LNCaP clone FGC (cell line): ENCODE measurements around the gene MAGIX.
A peak's percentile ranks its signal among the peaks of the same experiment; 100 is the strongest.
"Not testable (repeated sequence)": the region's sequence is repeated elsewhere in the genome, so short reads cannot be mapped to it uniquely, and the experiment has no call there.

Experiments used
- DNase-seq: peaks from one replicate; pipeline ENCODE4 v3.0.0-alpha.2; 2011; ENCODE audit warnings: low read depth
- H3K4me3 ChIP-seq: 2 replicates; pipeline ENCODE4 v1.5.1; 2011; ENCODE audit warnings: mild to moderate bottlenecking, low read depth, low read length, control low read depth
- TF ChIP-seq, protein P1 (sequence below): IDR thresholded peaks from 2 replicates; pipeline ENCODE4 v1.5.1; 2012; ENCODE audit warnings: mild to moderate bottlenecking; ENCODE audit not compliant: control insufficient read depth, insufficient read depth; ENCODE audit errors: extremely low read depth

MAGIX gene

DNA sequence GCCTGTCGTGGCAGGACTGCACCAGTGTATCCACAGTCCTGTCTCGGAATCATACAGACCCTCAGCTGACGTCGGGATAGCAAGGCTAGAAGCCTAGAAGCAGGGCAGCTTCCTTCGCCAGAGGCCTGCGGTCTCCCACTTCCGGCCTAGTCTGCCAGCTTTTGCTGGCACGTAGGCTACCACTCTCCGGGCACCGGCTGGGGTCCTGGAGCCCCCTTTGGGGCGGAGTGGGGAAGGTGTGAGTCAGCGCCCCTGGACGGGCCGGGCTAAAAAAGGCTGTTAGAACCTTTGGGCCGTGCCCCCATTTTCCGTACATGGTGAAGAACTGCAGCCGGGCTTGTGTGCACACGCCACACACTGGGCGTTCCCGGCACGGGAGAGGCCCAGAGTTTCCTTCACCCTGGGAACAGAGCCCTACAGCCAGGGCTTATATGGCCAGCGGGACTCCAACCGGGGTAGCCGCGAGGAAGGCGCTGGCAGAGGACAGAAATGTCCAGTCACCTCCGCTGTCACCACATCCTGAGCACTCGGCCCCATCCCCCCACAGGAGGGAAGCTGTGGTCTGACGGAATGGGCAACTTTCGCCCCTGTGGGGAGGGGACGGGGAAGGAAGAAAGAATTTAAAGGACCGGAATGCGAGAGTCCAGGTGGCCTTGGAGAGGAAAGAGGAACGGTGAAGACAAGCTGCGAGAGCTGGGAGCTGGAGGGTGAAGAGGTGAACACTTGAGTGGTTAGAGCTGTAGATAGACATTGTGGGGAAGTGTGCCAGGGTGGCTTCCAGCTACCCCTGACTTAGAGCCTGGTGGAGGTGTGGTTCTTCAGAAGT lies 4.6 kb downstream of the MAGIX start:
- no peak for DNase-seq
- H3K4me3 ChIP-seq = no peak overlapping the region
- TF ChIP-seq, protein P1, sequence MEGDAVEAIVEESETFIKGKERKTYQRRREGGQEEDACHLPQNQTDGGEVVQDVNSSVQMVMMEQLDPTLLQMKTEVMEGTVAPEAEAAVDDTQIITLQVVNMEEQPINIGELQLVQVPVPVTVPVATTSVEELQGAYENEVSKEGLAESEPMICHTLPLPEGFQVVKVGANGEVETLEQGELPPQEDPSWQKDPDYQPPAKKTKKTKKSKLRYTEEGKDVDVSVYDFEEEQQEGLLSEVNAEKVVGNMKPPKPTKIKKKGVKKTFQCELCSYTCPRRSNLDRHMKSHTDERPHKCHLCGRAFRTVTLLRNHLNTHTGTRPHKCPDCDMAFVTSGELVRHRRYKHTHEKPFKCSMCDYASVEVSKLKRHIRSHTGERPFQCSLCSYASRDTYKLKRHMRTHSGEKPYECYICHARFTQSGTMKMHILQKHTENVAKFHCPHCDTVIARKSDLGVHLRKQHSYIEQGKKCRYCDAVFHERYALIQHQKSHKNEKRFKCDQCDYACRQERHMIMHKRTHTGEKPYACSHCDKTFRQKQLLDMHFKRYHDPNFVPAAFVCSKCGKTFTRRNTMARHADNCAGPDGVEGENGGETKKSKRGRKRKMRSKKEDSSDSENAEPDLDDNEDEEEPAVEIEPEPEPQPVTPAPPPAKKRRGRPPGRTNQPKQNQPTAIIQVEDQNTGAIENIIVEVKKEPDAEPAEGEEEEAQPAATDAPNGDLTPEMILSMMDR = no peak

GRCh38 chrX:49167740-49168108 lies 5.2 kb downstream of the MAGIX start:
- TF ChIP-seq, protein P1 = no peak
- no peak for DNase-seq

GRCh38 chrX:49171752-49172279 lies 9.3 kb downstream of the MAGIX start, which contains the start of gene PLP2:
Gene PLP2, plus strand, starts transcription at chrX:49171898. Its CDS starts 103 bp downstream, at chrX:49172001.
- TF ChIP-seq, protein P1 = no peak
- DNase-seq = no peak
- H3K4me3 ChIP-seq = peak within 1 kb of the TSS; percentile 51

More at GRCh38 chrX:49167740-49168108, 5.2 kb downstream of the MAGIX start:
- H3K4me3 ChIP-seq = no peak overlapping the region

DNA sequence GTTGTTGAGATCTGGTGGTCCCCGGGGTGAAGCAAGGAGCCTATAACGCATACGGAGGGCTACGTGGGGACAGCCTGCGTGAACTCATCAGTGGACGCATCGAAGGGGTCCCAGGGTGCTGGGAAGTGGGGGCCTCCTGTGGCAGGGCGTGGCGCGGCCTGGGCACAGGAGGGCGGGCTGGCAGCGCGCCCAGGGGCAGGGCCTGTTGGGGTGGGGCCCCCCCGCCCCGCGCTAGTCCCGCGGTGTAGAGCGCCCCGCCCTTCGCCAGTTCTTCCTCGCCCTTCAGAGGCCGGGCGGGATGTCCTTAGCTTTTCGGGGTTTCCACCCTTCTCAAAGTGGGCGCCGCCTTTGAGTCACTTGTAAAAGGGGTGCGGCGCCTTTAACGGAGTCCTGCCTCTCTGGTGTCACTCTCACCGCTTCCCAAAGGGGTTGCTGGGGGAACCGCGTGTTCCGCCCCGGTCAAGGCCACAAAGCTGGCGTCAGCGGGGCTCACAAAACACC lies 9.8 kb downstream of the MAGIX start:
- TF ChIP-seq, protein P1 = no peak
- peak overlapping the region; percentile 51 for H3K4me3 ChIP-seq
- no peak for DNase-seq

DNA sequence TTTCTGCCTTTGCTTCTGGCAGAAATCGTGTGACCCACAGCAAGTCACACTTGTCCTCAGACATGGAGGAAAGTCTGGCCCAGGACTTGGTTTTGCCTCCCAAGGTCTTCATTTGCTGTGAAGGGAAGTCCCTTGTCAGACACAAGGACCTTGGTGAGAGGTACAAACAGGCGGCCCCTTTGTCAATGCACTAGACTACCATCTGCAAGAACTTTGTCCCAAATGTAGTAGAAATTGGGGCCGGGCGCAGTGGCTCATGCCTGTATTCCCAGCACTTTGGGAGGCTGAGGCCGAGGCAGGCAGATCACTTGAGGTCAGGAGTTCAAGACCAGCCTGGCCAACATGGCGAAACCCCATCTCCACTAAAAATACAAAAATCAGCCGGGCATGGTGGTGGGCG lies 11.0 kb downstream of the MAGIX start:
- not testable (repeated sequence) for DNase-seq, H3K4me3 ChIP-seq

DNA sequence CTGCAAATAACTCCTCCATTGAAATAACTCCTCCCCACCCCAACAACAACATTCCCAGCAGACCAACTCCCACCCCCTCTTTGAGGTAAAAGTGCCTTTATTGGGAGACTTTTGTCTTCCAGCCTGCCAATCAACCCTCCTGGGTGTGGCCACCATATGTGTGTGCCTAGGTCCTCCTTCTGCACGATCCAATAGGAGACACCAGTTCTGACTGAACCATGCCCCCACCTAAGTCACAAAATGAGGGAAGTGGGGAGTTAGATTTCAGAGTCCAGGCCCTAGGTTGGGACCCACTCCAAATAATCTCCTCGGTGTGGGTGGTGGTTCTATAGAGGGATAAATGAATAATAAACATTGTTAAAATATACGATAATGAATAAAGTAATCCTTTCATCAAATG lies 12.2 kb downstream of the MAGIX start:
- DNase-seq = no peak
- TF ChIP-seq, protein P1 = no peak

DNA sequence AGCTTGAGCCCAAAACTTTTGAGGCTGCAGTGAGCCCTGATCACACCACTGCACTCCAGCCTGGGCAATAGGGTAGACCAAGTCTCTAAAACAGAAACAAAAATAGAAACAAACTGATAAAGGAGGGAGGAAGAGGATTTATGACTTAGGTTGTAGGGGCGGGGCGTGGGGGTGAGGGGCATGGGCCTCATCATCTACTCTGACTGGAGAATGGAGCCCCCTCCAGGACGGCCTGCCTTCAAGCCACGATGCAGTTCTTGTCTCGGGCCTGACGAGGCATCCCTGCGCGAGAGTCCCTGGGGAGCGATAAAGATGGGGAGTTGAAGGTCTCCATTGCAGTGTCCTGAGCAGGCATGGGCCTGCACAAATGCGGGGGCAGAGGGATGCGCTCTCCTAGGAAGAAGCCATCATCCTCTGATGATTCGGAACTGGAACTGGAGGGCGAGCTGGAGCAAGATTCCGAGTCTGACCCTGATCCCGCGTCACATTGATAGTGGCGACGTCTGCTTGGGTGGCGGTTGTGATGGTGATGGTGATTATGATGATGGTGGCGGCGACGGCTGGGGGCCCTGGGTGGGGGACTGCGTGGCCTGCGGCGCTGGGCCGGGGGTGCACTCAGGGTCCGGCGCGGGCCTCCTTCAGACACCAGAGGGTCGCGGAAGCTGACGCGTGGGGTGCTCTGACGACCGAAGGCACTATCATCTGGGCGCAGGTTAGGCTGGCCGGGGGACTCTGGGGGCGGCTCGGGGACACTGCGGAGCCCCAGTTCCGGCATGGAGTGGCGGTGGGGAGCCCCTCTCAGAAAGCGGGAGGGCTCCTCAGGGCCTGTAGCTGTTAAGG lies 13.1 kb downstream of the MAGIX start:
- TF ChIP-seq, protein P1 = no peak

More for the DNA sequence above, 12.2 kb downstream of the MAGIX start:
- H3K4me3 ChIP-seq = no peak overlapping the region

More for the DNA sequence above, 13.1 kb downstream of the MAGIX start:
- no peak for DNase-seq
- H3K4me3 ChIP-seq = no peak overlapping the region
